ENCODE results near the gene HECW1.
A peak's percentile ranks its signal among the peaks of the same experiment; 100 is the strongest.
"Not testable (repeated sequence)": the region's sequence is repeated elsewhere in the genome, so short reads cannot be mapped to it uniquely, and the experiment has no call there.

Gene HECW1

DNA sequence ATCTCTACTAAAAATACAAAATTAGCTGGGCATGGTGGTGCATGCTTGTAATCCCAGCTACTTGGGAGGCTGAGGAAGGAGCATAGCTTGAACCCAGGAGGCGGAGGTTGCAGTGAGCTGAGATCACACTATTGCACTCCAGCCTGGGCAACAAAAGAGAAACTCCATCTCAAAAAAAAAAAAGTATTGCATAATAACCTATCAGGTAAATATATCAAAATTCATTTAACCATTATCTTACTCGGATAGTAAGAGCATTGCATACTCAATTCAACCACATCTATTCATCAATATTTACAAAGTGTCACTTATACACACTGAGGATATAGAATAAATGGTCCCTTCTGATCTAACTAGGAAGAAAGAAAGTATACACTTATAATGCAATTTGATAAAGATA lies 461.4 kb downstream of the HECW1 start:
- peaks cover 30% of the 10 kb centered on the region for H3K4me1 Mint-ChIP-seq (ENCODE audit: low read depth)
- H3K9me3 Mint-ChIP-seq; H3K27me3 Mint-ChIP-seq; H3K27ac Mint-ChIP-seq; H3K36me3 Mint-ChIP-seq (ENCODE audit: low read depth); H3K4me3 Mint-ChIP-seq; DNase-seq: not testable (repeated sequence)

- peaks cover 19% of the 10 kb centered on the region for H3K4me1 Mint-ChIP-seq (ENCODE audit: low read depth)
- no peak overlapping the region for H3K27ac Mint-ChIP-seq
- DNase-seq: no peak
- H3K27me3 Mint-ChIP-seq: no peaks in the 10 kb centered on the region
- H3K4me3 Mint-ChIP-seq: no peak overlapping the region
- no peaks in the 10 kb centered on the region for H3K9me3 Mint-ChIP-seq
- H3K36me3 Mint-ChIP-seq (ENCODE audit: low read depth): no peaks in the 10 kb centered on the region
These were observed 463.1 kb downstream of the HECW1 start for GRCh38 chr7:43575506-43575905.

- no peak for DNase-seq
- H3K9me3 Mint-ChIP-seq: no peaks in the 10 kb centered on the region
- no peaks in the 10 kb centered on the region for H3K36me3 Mint-ChIP-seq (ENCODE audit: low read depth)
- no peak overlapping the region for H3K27ac Mint-ChIP-seq
- no peak overlapping the region for H3K4me3 Mint-ChIP-seq
- no peaks in the 10 kb centered on the region for H3K27me3 Mint-ChIP-seq
- peaks cover 13% of the 10 kb centered on the region for H3K4me1 Mint-ChIP-seq (ENCODE audit: low read depth)
These were observed 463.8 kb downstream of the HECW1 start for GRCh38 chr7:43576241-43576640.

DNA sequence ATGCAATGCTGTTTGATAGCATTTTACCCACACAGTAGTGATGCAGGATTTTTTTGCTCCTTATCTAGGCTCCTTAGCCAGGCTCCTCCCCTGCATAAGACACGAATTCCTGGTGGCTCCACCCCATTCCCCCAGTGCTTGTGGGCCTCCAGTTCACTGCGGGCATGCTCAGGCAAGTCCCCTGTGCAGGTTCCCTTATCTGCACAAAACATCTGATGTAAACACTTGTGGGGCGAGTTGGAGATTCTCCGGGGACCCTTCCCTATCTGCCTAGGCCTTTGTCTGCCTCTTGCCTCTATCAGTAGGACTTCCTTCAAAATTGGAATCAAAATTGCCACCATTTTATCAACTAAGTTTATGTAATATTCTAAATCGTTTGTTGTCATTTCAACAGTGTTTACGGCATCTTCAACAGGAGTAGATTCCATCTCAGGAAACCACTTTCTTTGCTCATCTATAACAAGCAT lies 465.1 kb downstream of the HECW1 start:
- H3K4me1 Mint-ChIP-seq (ENCODE audit: low read depth): peaks cover 7% of the 10 kb centered on the region
- no peaks in the 10 kb centered on the region for H3K27me3 Mint-ChIP-seq
- DNase-seq: no peak
- no peak overlapping the region for H3K27ac Mint-ChIP-seq
- no peak overlapping the region for H3K4me3 Mint-ChIP-seq
- no peaks in the 10 kb centered on the region for H3K9me3 Mint-ChIP-seq
- no peaks in the 10 kb centered on the region for H3K36me3 Mint-ChIP-seq (ENCODE audit: low read depth)

GRCh38 chr7:43582503-43583423 lies 470.3 kb downstream of the HECW1 start, which contains the start of gene STK17A:
STK17A (plus strand) TSS chr7:43583108; CDS start chr7:43583244, 136 bp downstream.
- Mint-ChIP-seq H3K36me3 (ENCODE audit: low read depth) (peaks cover 26% of the 10 kb centered on the region), H3K27ac (peak within 1 kb of the TSS; percentile 98), H3K4me3 (peak within 1 kb of the TSS; percentile 96), H3K27me3 (no peaks in the 10 kb centered on the region), H3K9me3 (no peaks in the 10 kb centered on the region), H3K4me1 (ENCODE audit: low read depth) (peaks cover 25% of the 10 kb centered on the region)
- DNase-seq: peak; percentile 97

GRCh38 chr7:43583424-43584194 lies 471.2 kb downstream of the HECW1 start:
- DNase-seq: peak; percentile 80
- Mint-ChIP-seq H3K4me1 (ENCODE audit: low read depth) (peaks cover 31% of the 10 kb centered on the region), H3K27me3 (no peaks in the 10 kb centered on the region), H3K4me3 (peak overlapping the region; percentile 96), H3K9me3 (no peaks in the 10 kb centered on the region), H3K36me3 (ENCODE audit: low read depth) (peaks cover 26% of the 10 kb centered on the region), H3K27ac (peak overlapping the region; percentile 98)

DNA sequence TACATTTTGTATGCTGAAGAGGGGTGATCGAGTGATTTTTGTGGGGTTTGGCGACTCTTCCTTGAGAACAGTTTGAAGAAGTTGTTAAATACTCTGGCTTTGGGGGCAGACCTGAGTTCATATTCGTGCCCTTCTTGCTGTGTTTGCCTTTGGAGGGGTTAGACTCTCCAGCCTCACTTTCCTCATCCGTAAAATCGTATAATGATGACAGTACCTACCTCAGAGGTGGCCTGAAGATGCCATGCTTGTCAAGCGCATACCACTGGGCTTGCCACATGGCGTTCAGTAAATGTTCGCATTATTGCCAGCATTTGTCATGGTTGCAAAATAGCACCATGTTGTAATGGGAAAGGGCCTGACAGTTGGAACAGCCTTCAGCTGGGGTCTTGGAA lies 471.7 kb downstream of the HECW1 start:
- Mint-ChIP-seq H3K27me3 (no peaks in the 10 kb centered on the region), H3K36me3 (ENCODE audit: low read depth) (peaks cover 28% of the 10 kb centered on the region), H3K4me1 (ENCODE audit: low read depth) (peaks cover 36% of the 10 kb centered on the region), H3K27ac (peak overlapping the region; percentile 98), H3K4me3 (peak overlapping the region; percentile 96), H3K9me3 (no peaks in the 10 kb centered on the region)
- peak; percentile 51 for DNase-seq

GRCh38 chr7:43584733-43585132 lies 472.3 kb downstream of the HECW1 start:
- Mint-ChIP-seq H3K27ac (peak overlapping the region; percentile 98), H3K4me3 (peak overlapping the region; percentile 96), H3K4me1 (ENCODE audit: low read depth) (peaks cover 41% of the 10 kb centered on the region), H3K36me3 (ENCODE audit: low read depth) (peaks cover 32% of the 10 kb centered on the region)
- H3K9me3 Mint-ChIP-seq, DNase-seq, H3K27me3 Mint-ChIP-seq: not testable (repeated sequence)

DNA sequence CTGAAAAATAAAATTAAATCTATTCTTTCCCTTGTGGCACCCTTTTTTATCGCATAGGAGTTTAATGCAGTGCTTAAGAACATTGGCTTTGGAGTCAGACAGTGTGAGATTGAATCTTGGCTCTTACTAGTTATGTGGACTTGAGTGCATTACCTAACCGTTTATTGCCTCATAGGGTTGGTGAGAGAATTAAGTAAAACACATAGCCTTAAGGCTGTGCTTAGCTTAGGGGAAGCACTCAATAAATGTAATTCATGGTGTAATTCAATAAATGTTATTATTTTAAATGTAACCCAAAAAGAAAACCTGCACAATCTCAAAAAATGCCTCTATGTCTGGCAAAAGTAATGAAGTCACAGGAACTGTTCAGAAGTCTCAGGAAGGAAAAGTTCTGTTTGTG lies 473.1 kb downstream of the HECW1 start:
- H3K27me3 Mint-ChIP-seq: no peaks in the 10 kb centered on the region
- no peak for DNase-seq
- peaks cover 38% of the 10 kb centered on the region for H3K36me3 Mint-ChIP-seq (ENCODE audit: low read depth)
- peaks cover 49% of the 10 kb centered on the region for H3K4me1 Mint-ChIP-seq (ENCODE audit: low read depth)
- H3K4me3 Mint-ChIP-seq: peak overlapping the region; percentile 96
- H3K27ac Mint-ChIP-seq: peak overlapping the region; percentile 98
- no peaks in the 10 kb centered on the region for H3K9me3 Mint-ChIP-seq

DNA sequence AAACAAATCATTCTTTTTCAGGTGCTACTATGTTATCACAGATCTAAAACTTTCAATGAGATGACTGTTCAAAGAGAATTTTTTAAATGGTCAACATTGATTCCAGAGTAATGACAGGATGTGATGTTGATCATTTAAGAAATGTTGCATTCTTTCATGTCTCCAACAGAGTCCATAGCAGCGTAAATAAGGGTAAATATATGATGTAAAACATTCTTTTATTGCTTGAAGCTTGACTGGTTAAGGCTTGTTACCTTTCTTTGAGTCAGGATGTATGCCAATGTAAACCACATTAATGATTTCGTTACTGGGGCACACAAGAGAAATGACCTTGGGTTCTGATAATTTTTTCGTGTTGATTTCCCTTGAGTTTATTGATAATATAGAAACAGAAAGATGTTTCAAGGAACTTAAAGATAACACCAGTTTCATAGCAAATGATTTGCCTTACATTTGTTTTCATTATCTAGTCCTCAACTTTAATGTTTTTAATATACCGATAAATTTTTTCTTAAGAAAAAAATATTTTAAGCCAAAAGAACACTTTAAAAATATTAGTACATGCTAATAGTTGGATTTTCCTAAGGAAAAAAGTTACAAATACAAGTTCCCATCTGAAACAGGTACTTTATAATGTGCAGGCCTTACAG lies 473.9 kb downstream of the HECW1 start:
- DNase-seq: no peak
- Mint-ChIP-seq H3K36me3 (ENCODE audit: low read depth) (peaks cover 38% of the 10 kb centered on the region), H3K27me3 (no peaks in the 10 kb centered on the region), H3K4me1 (ENCODE audit: low read depth) (peaks cover 56% of the 10 kb centered on the region), H3K4me3 (peak overlapping the region; percentile 96), H3K9me3 (no peaks in the 10 kb centered on the region), H3K27ac (peak overlapping the region; percentile 98)

GRCh38 chr7:43588477-43589132 lies 476.2 kb downstream of the HECW1 start:
- Mint-ChIP-seq H3K36me3 (ENCODE audit: low read depth) (peaks cover 42% of the 10 kb centered on the region), H3K4me3 (peak overlapping the region; percentile 44)

DNA sequence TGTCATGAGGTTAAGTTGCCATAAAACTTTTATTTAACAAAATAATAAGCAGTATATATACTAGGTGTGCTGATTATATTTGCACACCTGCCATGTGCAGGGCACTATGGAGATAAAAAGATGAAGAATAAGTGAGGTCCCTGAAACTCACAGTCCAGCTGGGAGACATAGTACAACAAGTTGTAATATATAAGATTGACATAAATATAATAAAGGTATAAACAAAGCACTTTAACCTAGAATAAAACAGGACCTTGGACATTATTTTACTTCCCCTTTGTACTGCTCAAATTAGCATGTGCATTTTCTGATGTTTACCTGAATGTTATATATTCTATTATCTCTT lies 476.7 kb downstream of the HECW1 start:
- Mint-ChIP-seq H3K27me3 (no peaks in the 10 kb centered on the region), H3K4me3 (no peak overlapping the region), H3K9me3 (no peaks in the 10 kb centered on the region), H3K27ac (peak overlapping the region; percentile 61), H3K36me3 (ENCODE audit: low read depth) (peaks cover 37% of the 10 kb centered on the region), H3K4me1 (ENCODE audit: low read depth) (peaks cover 77% of the 10 kb centered on the region)
- DNase-seq: no peak

More at GRCh38 chr7:43588477-43589132, 476.2 kb downstream of the HECW1 start:
- Mint-ChIP-seq H3K9me3 (no peaks in the 10 kb centered on the region), H3K27ac (peak overlapping the region; percentile 85), H3K27me3 (no peaks in the 10 kb centered on the region), H3K4me1 (ENCODE audit: low read depth) (peaks cover 72% of the 10 kb centered on the region)
- no peak for DNase-seq

DNA sequence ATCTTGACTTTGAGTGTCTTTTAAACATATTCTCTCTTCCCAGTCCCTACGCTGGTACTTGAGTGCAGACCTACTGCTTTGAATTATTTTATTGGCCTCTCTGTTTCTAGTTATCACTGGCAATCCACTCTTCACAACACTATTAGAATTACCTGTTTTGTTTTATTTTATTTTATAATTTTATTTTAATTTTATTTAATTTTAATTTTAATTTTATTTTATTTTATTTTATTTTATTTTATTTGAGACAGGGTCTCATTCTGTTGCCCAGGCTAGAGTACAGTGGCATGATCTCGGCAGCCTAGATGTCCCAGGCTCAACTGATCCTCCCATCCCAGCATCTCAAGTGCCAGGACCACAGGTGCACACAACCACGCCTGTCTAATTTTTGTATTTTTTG lies 477.3 kb downstream of the HECW1 start:
- Mint-ChIP-seq H3K27ac (peak overlapping the region; percentile 89), H3K4me3 (peak overlapping the region; percentile 35), H3K27me3 (no peaks in the 10 kb centered on the region), H3K9me3 (no peaks in the 10 kb centered on the region), H3K4me1 (ENCODE audit: low read depth) (peaks cover 83% of the 10 kb centered on the region), H3K36me3 (ENCODE audit: low read depth) (peaks cover 31% of the 10 kb centered on the region)
- no peak for DNase-seq
